ENCODE measurements around the gene TSHZ2. TPM values are rescaled to one million over a fixed set of nuclear protein-coding genes. Genes with fewer than 3 reads are reported as not detected.

The TSHZ2 gene
- total RNA-seq, 1 donor from 2014 or later = 2.0 TPM

DNA sequence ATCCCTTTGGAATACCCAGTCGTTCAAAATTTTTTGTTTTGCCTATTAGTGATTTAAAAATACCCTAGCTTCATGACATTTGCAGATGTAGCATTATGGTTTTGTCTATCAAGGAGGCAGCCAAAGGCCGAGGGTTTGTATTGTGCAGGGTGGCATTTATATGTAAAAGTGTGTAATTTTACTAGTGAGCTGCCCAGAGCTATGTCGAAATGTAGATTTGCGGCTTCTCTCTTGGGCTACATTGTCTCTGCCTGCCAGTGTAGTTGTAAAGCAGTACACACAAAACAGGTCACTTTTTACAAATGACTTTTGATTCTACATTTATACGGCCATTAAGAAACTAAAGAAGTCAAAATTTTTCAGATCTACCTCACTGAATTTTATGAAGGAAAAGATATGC, 87.7 kb downstream of the TSHZ2 start:
- no peak for DNase-seq (ENCODE audit: extremely low read depth, low read depth, low spot score)

DNA sequence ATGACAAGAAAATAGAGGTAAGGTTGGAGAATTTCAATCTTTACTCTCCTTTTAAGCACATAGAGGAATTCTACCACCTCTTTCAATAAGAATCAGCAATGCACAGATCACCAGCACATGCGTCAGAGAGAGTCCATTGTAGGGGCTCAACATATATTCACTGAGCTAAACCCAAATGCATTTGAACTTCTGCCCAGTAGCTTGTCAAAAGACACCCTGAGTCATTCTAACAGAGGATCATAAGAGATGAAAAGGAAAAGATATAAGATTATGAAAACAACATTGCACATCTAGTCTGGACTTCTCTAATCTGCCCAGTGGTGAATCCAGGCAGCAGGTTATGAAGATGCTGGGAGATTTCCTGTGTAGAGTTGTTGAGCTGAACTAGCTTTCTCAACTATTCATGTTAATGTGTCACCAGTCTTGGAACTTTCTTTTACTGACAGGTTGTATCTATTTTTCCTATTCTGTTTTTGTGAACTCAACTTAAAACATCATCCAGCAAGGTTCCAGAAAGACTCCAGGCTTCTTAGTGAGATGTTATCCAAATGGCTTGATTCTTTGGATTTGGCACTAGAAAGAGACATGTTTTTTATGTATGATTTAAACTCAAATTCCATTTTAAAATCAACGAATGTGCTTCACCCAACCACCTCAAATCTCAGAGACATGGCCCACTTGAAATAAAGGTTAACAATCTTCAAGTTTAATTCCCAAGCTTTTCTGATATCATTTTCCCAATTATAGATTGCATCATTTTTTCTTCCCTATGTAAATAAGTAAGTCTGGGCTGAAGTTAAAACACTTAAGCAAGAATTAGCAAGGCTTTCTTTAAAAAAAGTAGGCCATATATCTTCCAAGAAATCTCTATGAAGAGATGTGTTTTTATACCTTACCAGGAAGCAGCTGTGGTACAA, 89.3 kb downstream of the TSHZ2 start:
- no peak for DNase-seq (ENCODE audit: extremely low read depth, low read depth, low spot score)

DNA sequence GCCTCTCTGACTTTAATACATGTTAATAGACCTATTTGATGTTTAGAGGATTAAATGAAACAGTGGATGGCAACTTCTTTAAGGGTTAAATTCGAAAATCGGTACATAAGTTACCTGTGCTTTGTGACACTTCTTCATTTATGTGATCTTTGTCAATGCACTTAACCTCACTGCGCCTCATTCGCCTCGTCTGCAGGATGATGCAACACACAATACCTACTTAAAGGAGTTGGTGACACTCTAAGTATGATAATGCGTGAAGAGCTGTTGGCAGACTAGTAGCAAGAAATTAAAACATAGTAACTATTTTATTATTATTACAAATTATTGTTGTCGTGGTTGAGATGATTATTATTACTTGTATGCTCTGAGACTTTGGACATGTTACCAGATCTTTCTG, 92.8 kb downstream of the TSHZ2 start:
- no peak for DNase-seq (ENCODE audit: extremely low read depth, low read depth, low spot score)

DNA sequence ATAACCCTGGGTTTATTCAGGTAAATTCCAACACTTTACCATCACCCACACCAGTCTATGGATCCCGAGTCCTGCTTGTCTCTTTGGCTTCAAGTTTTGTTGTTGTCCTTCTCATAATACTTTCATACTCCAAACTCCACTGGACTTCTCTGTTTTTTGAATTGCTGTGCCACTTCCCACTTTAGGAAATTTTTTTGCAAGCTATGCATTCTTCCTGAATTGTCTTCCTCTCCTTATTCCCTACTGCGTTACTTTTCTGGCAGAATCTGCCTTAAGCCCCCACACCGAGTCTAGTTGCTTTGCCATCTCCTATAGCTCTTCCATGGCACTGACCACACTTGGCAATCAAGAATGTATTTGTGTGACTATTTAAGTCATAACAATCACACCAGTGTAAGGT, 96.1 kb downstream of the TSHZ2 start:
- no peak for DNase-seq (ENCODE audit: extremely low read depth, low read depth, low spot score)

DNA sequence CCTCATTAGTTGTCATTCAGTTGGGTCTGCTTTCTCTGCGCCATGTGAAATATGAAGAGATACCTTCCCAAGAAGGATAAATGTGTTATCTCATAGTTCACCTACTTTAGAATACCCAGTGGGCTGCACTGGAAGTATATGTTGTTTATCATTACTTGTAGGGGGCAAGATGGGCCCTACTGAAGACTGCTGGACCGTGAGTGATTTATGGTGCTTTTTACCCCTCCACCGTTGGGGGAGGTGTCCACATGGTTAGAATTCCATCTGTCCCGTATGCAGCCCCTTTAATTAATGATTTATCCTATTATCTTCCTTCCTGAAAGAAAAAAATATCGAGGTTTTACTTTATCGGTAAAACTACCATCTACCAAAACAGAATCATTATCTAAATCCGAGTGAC, 97.0 kb downstream of the TSHZ2 start:
- DNase-seq (ENCODE audit: extremely low read depth, low read depth, low spot score) = no peak

DNA sequence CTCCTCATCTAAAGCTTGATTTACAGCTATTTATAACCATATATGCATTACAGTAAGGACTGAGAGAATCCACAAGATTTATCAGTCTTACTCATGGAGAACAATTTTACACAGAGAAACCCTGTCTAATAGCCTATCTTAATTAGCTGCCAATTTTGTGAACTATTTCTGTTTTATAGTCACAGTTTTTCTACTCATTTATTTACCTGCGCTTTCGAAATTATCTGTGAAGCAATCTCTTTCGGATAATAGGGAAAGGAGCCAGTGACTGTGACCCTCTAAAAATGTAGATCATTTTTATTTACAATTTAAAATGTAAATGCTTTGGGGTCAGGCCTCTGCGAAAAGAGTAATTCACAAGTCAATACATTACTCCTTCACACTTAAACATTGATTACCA, 98.1 kb downstream of the TSHZ2 start:
- DNase-seq (ENCODE audit: extremely low read depth, low read depth, low spot score) = no peak

DNA sequence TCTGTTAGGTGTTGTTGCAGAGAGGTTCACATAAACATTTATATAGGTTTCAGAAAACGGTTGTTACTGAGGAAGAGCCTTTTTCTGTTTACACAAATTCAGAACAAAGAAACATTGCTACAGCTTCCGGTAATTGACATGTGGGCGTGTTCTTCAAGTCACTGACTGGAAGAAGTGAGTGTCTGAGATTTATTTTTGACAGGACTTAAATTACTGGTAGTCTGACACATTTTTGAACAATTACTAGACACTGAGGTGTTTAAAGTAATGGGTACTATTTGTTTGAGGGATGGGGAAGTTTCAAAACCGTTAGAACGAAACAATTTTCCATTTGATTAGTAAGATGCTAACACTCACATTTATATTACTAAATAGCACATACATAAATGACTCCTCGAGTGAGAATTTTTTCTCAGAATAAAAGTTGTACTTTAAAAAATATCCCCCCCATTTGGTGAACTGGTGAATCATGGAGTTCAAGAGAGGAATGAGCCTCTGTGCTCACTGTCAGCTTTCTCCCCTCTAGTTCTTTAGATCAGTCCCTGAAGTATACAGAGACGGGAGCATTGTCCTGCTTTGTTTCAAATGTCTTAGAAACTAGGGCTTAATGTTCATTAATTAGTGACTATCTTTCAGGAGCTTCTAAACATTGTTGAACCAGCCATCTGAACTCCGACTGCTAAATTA, 98.7 kb downstream of the TSHZ2 start:
- DNase-seq (ENCODE audit: extremely low read depth, low read depth, low spot score) = no peak

DNA sequence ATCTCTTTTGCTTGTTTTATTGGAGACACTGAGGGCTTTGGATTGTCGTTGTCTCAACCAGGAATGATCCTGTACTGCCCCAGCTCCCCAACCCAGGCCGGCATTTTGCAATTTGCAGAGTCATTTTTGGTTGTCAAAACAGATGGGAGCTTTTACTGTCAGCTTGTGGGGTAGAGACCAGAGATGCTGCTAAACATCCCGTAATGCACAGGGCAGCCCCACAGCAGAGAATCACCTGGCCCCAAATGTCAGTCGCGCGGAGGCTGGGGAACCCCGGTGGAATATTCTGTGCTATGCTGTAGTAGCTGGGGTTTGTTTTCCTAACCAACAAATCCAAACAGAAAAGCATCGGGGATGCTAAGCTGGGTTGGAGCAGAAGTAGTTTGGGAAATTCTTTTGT, 99.7 kb downstream of the TSHZ2 start:
- DNase-seq (ENCODE audit: extremely low read depth, low read depth, low spot score) = no peak

DNA sequence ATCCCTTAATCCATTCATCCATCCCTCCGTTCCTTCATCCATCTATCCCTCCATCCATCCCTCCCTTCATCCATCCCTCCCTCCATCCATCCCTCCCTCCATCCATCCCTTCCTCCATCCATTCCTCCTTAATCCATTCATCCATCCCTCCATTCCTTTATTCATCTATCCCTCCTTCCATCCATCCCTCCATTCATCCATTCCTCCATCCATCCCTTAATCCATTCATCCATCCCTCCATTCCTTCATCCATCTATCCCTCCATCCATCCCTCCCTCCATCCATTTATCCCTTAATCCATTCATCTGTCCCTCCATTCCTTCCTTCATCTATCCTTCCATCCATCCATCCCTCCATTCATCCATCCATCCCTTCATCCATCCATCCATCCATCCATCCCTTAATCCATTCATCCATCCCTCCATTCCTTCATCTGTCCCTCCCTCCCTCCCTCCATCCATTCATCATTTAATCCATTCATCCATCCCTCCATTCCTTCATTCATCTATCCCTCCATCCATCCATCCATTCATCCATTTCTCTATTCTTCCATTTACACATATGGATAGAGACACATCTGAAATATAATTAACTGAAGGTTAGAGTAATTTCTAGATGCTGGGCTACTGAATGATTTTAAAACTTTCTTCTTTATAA, 100.9 kb downstream of the TSHZ2 start:
- no peak for DNase-seq (ENCODE audit: extremely low read depth, low read depth, low spot score)

DNA sequence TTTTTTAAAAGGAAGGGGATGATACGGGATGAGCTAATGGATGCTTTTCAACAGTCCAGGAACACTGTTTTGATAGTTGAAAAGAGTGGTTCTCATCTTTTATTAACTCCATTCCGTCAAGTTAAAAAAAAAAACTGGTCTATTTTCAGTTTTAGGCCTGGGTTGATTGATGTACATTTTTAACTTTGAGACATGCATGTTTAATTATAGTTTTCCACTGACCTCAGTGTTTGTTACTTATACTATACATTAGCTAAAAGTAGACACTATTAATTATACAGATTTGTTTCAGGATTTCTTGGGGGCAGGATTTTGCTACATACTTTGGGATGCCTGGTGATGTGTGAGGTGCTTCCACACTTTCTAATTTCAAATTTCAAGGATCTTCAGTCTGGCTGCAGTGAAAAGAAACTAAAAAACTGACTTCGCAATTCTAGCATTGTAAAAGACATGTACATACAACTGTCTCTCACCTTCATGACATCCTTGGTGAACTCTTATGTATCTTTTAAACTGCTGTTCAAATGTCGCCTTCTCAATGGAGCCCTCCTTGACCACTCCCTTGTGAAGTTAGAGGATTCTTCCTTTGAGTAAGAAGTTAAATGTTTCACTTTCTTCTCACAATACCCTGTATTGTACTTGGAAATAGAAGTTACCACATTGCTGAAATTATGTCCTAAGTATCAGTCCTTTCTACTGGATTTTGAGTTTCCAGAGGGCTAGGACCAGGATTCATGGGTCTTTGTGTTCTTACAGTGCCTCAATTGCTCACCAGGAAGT, 101.7 kb downstream of the TSHZ2 start:
- no peak for DNase-seq (ENCODE audit: extremely low read depth, low read depth, low spot score)

DNA sequence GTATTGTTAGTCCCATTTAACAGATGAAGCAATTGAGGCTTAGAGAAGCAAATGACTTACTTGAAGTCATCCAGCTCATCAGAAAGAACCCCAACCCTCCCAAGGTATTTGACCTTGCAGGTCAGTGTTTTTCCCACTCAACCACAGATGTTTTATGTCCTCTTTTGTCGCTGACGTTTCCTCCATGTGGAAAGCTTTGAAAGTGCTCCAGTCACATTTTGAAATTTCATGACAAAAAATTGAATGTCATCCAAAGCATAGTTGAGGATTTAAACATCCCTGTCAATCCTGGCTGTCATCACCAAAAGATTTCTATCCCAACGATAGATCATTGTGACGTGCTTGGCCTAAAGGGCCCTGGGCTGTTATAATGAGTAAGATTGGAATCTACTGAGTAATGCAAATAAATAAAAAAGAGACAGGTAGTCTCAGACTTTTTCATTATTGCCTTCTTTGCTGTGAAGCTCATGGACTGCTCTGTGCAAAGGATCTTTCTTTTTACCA, 102.7 kb downstream of the TSHZ2 start:
- no peak for DNase-seq (ENCODE audit: extremely low read depth, low read depth, low spot score)

DNA sequence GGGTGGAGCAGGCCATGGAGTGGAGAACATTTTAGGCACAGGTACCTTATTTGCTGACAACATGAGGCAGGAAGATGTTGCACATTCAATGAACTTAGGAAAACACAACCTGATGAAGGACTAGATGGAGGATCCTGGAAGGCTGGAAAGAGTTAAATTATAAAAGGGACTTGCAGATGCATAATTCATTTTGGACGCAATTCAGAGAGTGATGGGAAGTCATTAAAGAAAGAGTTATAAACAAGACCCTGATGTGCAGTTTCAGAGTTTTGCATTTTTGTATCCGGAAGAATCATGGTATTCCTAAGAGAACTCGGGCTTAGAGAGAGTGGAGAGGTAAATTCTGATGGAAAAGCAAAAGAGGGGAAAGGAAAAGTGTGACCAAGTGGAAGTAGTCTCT, 104.5 kb downstream of the TSHZ2 start:
- DNase-seq (ENCODE audit: extremely low read depth, low read depth, low spot score) = no peak

DNA sequence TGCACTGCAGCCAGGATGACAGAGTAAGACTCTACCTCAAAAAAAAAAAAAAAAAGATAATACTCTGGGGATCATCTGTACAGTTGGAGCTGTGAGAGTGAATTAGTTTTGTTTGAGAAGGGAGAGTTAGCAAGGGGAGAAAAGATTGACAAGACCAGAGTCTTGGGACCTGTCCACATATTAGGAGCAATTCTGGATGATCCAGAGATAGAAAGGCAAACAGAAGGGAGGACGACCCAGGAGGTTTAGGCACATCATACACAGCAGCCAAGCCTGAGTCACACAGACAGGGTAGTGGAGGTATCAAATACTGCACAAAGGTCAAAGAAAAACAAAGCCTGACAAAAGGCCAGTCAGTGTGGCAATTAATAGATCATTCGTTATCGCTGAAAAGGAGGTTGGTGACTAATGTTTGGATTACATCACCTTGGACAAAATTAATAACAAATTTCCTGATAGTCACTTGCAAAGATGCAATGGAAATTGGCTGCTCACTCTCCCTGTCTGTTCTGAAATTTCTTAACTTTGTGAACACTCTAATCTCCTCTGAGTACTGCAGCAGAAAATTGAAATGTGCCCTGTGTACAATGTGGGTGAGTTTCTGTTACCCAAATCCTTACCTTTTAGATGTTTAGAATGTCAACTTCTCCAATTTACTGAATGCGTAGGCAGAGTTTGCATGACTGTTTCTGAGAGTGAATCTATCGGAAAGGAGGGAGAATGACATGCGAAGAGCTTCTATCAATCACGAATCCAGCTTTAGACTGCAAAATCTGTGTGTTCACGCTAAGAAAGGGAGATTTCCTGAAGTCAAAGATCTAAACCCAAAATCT, 105.4 kb downstream of the TSHZ2 start:
- DNase-seq (ENCODE audit: extremely low read depth, low read depth, low spot score) = peak; percentile 57

DNA sequence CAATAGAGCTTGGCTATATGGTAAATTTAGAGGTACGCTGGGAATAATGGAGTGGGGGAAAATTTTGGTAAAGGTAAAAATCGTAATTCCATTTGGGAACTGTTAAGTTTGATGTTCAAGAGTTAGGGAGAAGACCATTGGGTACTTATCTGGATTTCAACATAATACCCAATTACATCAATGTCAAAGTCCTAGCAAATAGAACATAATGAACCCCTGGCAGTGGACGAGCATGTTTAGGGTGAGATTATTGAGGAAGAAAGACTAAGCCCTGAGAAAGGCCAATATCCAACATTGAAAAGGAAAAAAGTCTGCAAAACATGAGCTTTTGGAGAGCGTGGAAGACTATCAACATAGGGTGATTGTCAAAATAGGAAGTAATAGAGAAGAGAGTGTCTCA, 106.6 kb downstream of the TSHZ2 start:
- no peak for DNase-seq (ENCODE audit: extremely low read depth, low read depth, low spot score)

DNA sequence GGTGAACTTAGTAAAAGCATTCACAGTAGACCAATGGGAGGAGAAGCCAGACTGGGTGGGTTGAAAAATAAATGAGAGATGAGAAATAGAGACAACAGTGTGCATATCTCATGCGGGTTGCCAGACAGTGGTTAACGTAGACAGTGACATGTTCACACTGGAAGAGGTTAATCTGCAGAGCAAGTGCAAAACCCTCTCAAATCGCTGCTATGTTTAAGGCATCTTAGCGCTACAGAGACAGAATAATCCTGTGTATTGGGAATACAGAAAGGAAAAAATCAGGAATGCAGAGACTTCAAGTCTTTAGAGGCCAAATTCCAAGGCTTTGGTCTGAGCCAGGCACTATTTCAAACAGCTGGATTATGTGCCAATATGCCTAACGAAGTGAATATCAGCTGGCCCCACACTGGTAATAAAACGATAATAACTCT, 107.1 kb downstream of the TSHZ2 start:
- no peak for DNase-seq (ENCODE audit: extremely low read depth, low read depth, low spot score)

DNA sequence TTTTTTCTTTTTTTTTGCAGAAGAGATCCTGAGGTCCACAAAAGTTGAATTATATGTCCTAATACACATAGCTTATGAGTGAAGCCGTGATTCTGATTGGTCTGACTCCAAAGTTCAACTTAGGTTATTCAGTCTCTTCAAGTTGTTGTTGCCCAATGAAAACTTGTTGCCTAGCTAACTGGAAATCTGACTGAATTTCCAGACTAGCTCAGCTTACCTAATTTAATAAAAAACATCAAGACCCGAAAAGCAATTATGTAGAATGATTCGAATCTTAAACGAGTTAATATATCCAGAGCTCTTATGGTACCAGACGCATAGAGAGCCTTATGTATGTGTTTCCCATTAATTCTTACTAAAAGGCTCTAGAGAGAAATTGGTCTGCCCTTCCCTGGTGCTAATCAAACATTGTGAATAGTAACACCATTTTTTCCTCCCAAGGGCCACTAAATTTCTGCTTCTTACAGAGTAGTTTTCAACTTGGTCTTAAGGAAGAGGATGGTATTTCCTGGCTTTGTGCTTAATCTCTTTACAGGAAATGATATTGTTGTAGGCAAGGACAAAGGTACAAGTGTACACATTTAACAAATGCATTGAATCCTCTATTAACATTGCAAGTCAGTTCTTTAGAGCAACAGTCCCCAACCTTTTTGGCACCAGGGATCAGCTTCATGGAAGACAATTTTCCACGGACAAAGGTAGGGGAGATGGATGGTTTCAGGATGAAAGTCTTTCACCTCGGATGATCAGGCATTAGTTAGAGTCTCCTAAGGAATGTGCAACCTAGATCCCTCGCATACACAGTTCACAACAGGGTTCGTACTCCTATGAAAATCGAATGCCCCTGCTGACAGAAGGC, 107.9 kb downstream of the TSHZ2 start:
- DNase-seq (ENCODE audit: extremely low read depth, low read depth, low spot score) = peak; percentile 47

DNA sequence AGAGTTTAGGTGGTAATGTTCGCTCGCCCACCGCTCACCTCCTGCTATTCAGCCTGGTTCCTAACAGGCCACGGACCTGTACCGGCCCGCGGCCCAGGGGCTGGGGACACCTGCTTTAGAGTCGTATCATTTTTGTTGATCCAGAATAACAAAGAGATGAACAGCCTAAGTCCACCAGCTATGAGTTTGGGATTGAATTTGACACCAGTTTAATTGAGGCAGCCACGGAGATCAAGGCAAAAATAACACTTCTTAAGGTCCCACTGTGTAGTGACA, 108.5 kb downstream of the TSHZ2 start:
- no peak for DNase-seq (ENCODE audit: extremely low read depth, low read depth, low spot score)

DNA sequence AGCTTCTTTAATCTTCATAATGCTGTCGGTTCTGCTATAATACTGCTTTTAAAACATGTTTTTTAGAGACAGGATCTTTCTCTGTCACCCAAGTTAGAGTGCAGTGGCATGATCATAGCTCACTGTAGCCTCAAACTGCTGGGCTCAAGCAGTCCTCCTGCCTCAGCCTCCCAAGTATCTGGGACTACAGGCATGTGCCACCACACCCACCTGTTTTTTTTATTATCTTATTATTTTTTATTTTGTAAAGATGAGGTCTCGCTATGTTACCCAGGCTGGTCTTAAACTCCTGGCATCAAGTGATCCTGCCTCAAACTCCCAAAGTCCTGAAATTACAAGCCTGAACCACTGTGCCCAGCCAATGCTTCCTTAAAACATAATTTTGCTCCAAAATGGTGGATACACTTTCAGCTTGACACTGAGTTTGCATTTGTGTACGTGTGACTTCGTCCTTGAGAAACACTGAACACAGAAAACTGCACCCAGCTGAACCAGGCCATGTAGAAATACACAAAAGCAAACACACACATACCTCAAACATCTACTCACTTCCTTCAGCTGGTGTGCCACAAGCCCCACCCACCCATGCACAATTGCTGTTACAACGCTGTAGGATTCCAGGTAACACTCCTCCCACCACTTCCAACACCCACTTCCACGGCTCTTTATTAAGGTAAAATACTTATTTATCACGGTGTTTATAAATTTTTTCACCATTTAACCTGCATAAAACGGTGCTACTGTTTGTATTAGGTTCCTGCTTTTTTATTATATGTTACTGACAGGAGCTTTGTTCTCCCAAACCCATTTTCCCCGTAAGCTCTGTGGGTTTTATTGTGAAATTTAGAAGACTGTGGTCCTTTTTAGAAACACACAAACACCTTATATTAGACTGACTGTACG, 109.1 kb downstream of the TSHZ2 start:
- peak; percentile 63 for DNase-seq (ENCODE audit: extremely low read depth, low read depth, low spot score)
